ENCODE measurements around the gene ERCC2.

- TF ChIP-seq CTCF (conservative IDR thresholded peaks at IDR 0.05; ENCODE audit: low read depth in 2 of 2) (no peak), EZH2phosphoT487 (IDR thresholded peaks at IDR 0.05; ENCODE audit: unreplicated experiment) (no peak), CREB1 (CRISPR knock-in tag; IDR thresholded peaks at IDR 0.05; ENCODE audit: low read depth) (no peak)
Observed at GRCh38 chr19:45391871-45392665, 21.7 kb upstream of the ERCC2 start.

All from GM23338 (cell line).